Heart left ventricle (tissue), 16 donors: ENCODE data around the gene CUL3. TPM values are rescaled to one million over a fixed set of nuclear protein-coding genes. Genes with fewer than 3 reads are reported as not detected.
"Not testable (repeated sequence)": the region's sequence is repeated elsewhere in the genome, so short reads cannot be mapped to it uniquely, and the experiment has no call there.

ENCODE experiments used
- ATAC-seq, 4 donors: fragments of 200-7000 bp; cut with Tn5 transposase; one replicate each; pipeline ENCODE4 v1.9.1; 2020 to 2022; ENCODE audit warnings: moderate library complexity in 4 of 4, mild to moderate bottlenecking in 3 of 4, moderate number of reproducible peaks in 1 of 4
- DNase-seq, 5 donors: peaks; one replicate each; pipeline ENCODE4 v3.0.0-alpha.2; 2020
- H3K27ac ChIP-seq, 12 donors: fragments of 200-600 bp; sonication (generic) in 4 of 12; one replicate each; pipeline versions ENCODE4 v1.5.0 to v1.8.0; 2016 to 2022; ENCODE audit warnings: mild to moderate bottlenecking in 2 of 12
- H3K27me3 ChIP-seq, 9 donors: fragments of 200-600 bp; sonication (generic) in 2 of 9; one replicate each; pipeline versions ENCODE4 v1.5.1 to v1.8.0; 2016 to 2022; ENCODE audit warnings: mild to moderate bottlenecking in 3 of 9
- H3K36me3 ChIP-seq, 9 donors: fragments of 200-600 bp; sonication (generic) in 2 of 9; one replicate each; pipeline versions ENCODE4 v1.5.0 to v1.8.0; 2018 to 2022; ENCODE audit warnings: mild to moderate bottlenecking in 2 of 9
- H3K4me1 ChIP-seq, 12 donors: fragments of 200-600 bp; sonication (generic) in 4 of 12; one replicate each; pipeline versions ENCODE4 v1.5.0 to v1.8.0; 2016 to 2022; ENCODE audit warnings: mild to moderate bottlenecking in 3 of 12
- H3K4me3 ChIP-seq, 12 donors: fragments of 200-600 bp; sonication (generic) in 4 of 12; one replicate each; pipeline versions ENCODE4 v1.5.0 to v1.8.0; 2017 to 2022; ENCODE audit warnings: mild to moderate bottlenecking in 9 of 12, moderate library complexity in 4 of 12
- H3K9me3 ChIP-seq, 12 donors: fragments of 200-600 bp; sonication (generic) in 4 of 12; one replicate each; pipeline versions ENCODE4 v1.5.0 to v1.8.0; 2016 to 2022; ENCODE audit warnings: mild to moderate bottlenecking in 1 of 12
- CTCF ChIP-seq, 12 donors: fragments of 200-600 bp; sonication (generic) in 4 of 12; IDR thresholded peaks; one replicate each; pipeline versions ENCODE4 v1.5.0 to v1.8.0; 2018 to 2022; ENCODE audit warnings: antibody characterized with exemption in 12 of 12, mild to moderate bottlenecking in 5 of 12
- POLR2A ChIP-seq, 2 donors: fragments of 450-650 bp; IDR thresholded peaks; one replicate each; pipeline ENCODE4 v1.6.1; 2017; ENCODE audit warnings: antibody characterized with exemption in 2 of 2, mild to moderate bottlenecking in 2 of 2, moderate library complexity in 2 of 2
- WGBS, 4 donors: extraction: QIAGEN DNeasy Blood & Tissue Kit in 2 of 4; methylation state at CpG; one replicate each; pipeline versions ENCODE4 v1.1.5 to v1.1.7; 2013 to 2018; 5-methylcytosine and 5-hydroxymethylcytosine counted together
- intact Hi-C, 10 donors: fragments of 100-400 bp; cut with DNase I; formaldehyde crosslinking; loops; one replicate each; pipeline versions ENCODE4 v1.11.1 to v1.14.2; 2022
- polyA plus RNA-seq, 2 donors: library from polyadenylated mRNA; stranded (reverse); fragments of 200-250 nt; gene quantifications; one replicate each; pipeline ENCODE4 v1.2.3, GENCODE V29; 2013
- total RNA-seq, 9 donors: library from RNA; depleted of rRNA in 2 of 9; stranded (reverse); fragments of >200 nt in 2 of 9; fragmentation: NEBNext Ultra II Directional in 3 of 9; extraction: Animal tissue kit (Norgen Biotek cat#: 25700) in 3 of 9; gene quantifications; one replicate each; pipeline versions ENCODE4 v1.1.0 to v1.2.4, GENCODE V29; 2016 to 2023
- donor health status: ischemic (EF 13 %, LVEDD 7.1; RV severe dilation, severe dysfunction).
- donor health status: healthy with polysubstance abuse.
- donor health status: DM: no; HTN: yes; CAD: no.
- donor health status: DM: no; HTN: no; CAD: no.
- donor health status: ischemic (EF 25% LVEDD 6.9; RV normal size, moderate dysfunction).
- donor health status: ischemic (EF 25% LVEDD 5.7; RV mildly dilated, moderate dysfunction).
- donor health status: healthy.
- donor health status: DM: yes; HTN: yes; CAD: no.
- donor health status: ischemic (EF 35%, LVEDD 5.7; RV mildly dilated, moderate dysfunction).
- donor health status: nonischemic (EF 11% LVEDD 7.7; RV severe dilation, severe dysfunction).
- donor health status: DM: yes; HTN: yes; CAD: no.
- donor health status: PGD.
- donor health status: ischemic (EF 29% LVEDD 5.4; RV normal size, mild dysfunction).
- donor health status: nonischemic (EF 23%, LVEDD 6.1; RV moderate dilation, normal function).

CUL3 gene
- total and polyA plus RNA-seq, 11 donors = 54.6 to 87.0 (median 72.4) TPM

GRCh38 chr2:224520064-224520463, 65.1 kb downstream of the CUL3 start:
- TF ChIP-seq POLR2A (IDR thresholded peaks at IDR 0.05) = no peak
- no peak for TF ChIP-seq CTCF (IDR thresholded peaks at IDR 0.05)
- no peaks in the 10 kb centered on the region for H3K36me3 ChIP-seq
- H3K4me1 ChIP-seq = peaks cover 0 to 78% (median 31%) of the 10 kb centered on the region in 12 donors
- no peaks in the 10 kb centered on the region for H3K9me3 ChIP-seq
- WGBS, 4 donors = 70 to 79% (median 76%) methylated on average over 1 of the region's 1 CpG
- ATAC-seq (no peak), DNase-seq (no peak)
- H3K27ac ChIP-seq = no peak overlapping the region
- no peaks in the 10 kb centered on the region for H3K27me3 ChIP-seq
- no peak overlapping the region for H3K4me3 ChIP-seq
- intact Hi-C loops = loop anchor here in 1 of 10 donors (10.0 kb wide), 1 partner anchor 65 kb away; the partner anchor contains the start of gene CUL3

- H3K36me3 ChIP-seq = no peaks in the 10 kb centered on the region
- 89 to 97% (median 95%) methylated on average over 4 of the region's 4 CpGs for WGBS, 4 donors
Measured at GRCh38 chr2:224518806-224519580, 66.2 kb downstream of the CUL3 start.

GRCh38 chr2:224517963-224518362, 67.2 kb downstream of the CUL3 start:
- no peak overlapping the region for H3K4me3 ChIP-seq
- H3K36me3 ChIP-seq = peaks cover 0 to 7% (median 0%) of the 10 kb centered on the region in 9 donors
- no peak for ATAC-seq
- no peaks in the 10 kb centered on the region for H3K27me3 ChIP-seq
- H3K4me1 ChIP-seq = peaks cover 0 to 57% (median 24%) of the 10 kb centered on the region in 12 donors
- no peaks in the 10 kb centered on the region for H3K9me3 ChIP-seq
- TF ChIP-seq POLR2A (IDR thresholded peaks at IDR 0.05) (no peak), CTCF (IDR thresholded peaks at IDR 0.05) (no peak)
- intact Hi-C loops = loop anchor here in 1 of 10 donors (10.0 kb wide), 1 partner anchor 67 kb away; the partner anchor contains the start of gene CUL3
- DNase-seq = no peak
- H3K27ac ChIP-seq = no peak overlapping the region
- WGBS, 4 donors = 87 to 91% (median 89%) methylated on average over 2 of the region's 2 CpGs

More at GRCh38 chr2:224518806-224519580, 66.2 kb downstream of the CUL3 start:
- H3K4me1 ChIP-seq = peaks cover 0 to 67% (median 26%) of the 10 kb centered on the region in 12 donors
- TF ChIP-seq CTCF (IDR thresholded peaks at IDR 0.05) = no peak
- no peak for TF ChIP-seq POLR2A (IDR thresholded peaks at IDR 0.05)
- no peak overlapping the region for H3K27ac ChIP-seq
- ATAC-seq = no peak
- intact Hi-C loops = loop anchor here in 1 of 10 donors (10.0 kb wide), 1 partner anchor 66 kb away; the partner anchor contains the start of gene CUL3
- H3K4me3 ChIP-seq = no peak overlapping the region
- no peaks in the 10 kb centered on the region for H3K27me3 ChIP-seq
- DNase-seq = no peak
- no peaks in the 10 kb centered on the region for H3K9me3 ChIP-seq

GRCh38 chr2:224516393-224516792, 68.8 kb downstream of the CUL3 start:
- H3K4me3 ChIP-seq, ATAC-seq, H3K9me3 ChIP-seq, H3K27me3 ChIP-seq, DNase-seq, H3K27ac ChIP-seq: not testable (repeated sequence)
- intact Hi-C loops = loop anchor here in 1 of 10 donors (10.0 kb wide), 1 partner anchor 68 kb away; the partner anchor contains the start of gene CUL3
- 94 to 98% (median 98%) methylated on average over 10 of the region's 10 CpGs for WGBS, 4 donors
- Histone ChIP-seq H3K4me1 (peaks cover 0 to 42% (median 22%) of the 10 kb centered on the region in 12 donors), H3K36me3 (peaks cover 0 to 18% (median 0%) of the 10 kb centered on the region in 9 donors)
